HG03378 (cell line): Measurements from ENCODE around the gene PTPRN2.

Experiments used
- ATAC-seq: cut with Tn5 transposase; IDR thresholded peaks from one replicate; pipeline ENCODE4 v1.9.1; 2021; ENCODE audit warnings: mild to moderate bottlenecking, moderate library complexity; ENCODE audit not compliant: unreplicated experiment

The PTPRN2 gene

DNA sequence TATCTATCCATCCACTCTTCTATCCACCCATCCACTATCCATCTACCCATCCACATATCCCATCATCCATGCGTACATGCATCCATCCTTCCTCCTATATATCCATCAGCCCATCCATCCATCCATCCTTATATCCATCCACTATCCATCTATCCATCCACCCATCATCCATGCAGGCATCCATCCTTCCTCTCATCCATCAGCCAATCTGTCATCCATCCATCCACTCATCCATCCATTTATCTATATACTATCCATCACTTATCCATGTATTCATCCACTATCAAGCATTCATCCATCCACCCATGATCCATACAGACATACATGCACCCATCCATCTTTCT is 765.0 kb downstream of the PTPRN2 start:
- no peak for ATAC-seq

DNA sequence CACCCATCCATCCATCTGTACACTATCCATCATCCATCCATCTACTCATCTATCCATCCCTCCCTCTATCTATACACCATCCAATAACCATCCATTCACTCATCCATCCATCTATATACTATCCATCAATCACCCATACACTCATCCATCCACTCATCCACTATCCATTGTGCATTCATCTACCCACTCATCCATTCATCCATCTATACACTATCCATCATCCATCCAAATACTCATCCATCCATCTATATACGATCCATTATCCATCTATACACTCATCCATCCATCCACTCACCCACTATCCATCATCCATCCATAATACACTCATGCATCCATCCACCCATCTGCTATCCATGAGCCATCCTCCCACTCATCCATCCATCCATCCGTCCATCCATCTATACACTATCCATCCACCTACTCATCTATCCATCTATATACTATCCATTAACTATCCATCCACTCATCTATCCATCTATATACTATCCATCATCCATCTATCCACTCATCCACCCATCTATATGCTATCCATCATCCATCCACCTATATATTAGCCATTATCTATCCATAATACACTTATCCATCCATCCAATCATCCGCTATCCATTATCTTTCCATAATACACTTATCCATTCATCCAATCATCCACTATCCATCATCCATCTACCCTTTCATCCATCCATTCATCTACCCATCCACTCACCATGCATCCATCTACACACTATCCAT is 765.5 kb downstream of the PTPRN2 start:
- no peak for ATAC-seq

DNA sequence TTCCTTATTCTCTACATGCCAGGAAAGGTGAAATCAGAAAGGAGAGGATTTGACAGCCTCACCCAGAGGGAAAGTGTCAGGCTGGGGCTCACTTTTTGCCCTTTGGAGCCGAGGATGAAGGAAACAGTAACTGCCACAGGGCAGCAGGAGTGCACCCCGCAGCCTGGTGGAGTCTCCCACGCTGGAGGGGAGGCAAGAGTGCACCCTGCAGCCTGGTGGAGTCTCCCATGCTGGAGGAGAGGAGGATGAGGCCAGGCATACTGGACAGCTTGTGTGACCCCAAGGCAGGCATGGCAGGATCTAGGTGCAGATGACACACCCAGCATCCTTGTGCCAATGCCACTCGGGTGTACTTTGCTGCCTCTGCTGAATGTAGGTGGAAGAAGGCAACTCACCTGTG is 766.8 kb downstream of the PTPRN2 start:
- ATAC-seq = no peak

DNA sequence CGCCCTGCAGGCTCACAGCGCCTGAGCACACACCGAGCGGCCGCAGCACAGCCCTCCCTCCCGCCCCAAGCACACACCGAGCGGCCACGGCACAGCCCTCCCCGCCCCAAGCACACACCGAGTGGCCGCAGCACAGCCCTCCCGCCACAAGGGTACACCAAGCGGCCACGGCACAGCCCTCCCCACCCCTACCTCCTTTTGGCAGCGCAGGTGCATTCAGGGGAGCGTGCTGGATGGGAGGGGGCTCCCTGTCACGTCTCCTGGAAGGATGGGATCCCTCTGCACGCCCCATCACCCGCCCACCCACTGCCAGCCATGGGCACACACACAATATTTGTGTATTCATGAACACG is 768.2 kb downstream of the PTPRN2 start:
- ATAC-seq = no peak

DNA sequence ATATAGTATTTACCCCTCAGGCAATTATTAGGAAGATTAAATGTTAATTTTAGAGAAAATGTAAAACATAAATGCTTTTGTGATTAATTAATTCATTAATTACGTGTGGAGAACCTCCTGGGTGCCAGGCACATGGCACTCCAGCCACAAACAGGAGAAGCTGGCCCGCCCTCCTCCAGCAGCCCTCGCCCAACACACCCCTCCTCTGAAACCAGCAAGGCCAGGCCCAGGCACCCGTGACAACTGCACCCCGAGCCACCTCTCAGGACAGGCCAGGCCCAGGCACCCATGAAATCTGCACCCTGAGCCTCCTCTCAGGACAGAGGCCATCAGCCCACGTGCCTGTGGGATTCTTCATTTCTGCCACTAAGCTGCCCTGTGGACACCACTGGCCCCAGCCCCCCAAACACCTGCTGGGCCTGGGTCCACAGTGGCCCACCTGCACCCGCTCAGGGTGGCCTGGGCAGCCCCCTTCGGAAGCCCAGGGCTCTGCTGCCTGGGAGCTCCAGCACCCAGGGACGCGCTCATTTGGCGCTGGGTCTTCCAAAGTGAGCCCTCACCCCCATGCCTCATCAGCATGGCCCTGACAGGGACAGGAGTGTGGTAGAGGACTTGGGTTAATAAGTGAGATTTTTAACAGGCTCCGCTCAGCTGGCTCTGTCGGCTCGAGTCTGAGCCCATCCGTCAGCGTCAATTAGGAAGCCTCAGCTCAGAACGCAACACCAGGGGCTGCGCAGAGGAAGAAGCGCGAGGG is 768.7 kb downstream of the PTPRN2 start:
- ATAC-seq = no peak

DNA sequence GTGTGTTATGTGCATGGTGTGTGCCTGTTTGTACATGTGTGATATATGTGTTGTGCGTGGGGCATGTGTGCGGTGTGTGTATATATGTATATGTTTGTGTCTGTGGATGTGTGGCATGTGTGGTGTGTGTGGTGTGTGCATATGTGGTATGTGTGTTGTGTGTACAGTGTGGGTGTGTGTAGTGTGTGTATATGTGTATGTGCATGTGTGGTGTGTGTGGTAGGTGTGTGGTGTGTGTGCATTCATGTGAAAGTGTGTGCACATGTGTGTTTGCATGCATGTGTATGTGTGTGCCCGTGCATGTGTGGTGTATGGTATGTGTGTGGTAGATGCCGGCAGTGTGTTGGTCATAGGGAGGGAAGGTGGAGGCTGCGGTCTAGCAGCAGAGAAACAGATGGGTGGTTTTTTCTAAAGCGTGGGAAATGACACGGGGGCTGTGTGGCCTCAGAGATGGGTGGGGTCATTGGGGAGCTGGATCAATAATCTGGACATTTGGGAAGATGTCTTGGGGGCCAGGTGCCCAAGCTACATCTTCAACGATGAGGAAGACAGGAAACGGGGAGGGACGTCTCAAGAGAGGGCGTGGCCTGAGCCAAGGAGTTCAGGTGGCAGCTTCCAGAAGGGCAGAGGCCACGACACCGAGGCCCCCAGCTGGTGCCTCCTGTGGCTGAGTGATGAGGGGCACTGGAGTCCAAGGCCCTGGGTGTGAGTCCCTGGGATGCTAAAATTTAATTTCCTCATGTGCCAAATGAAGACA is 769.5 kb downstream of the PTPRN2 start:
- ATAC-seq = no peak

DNA sequence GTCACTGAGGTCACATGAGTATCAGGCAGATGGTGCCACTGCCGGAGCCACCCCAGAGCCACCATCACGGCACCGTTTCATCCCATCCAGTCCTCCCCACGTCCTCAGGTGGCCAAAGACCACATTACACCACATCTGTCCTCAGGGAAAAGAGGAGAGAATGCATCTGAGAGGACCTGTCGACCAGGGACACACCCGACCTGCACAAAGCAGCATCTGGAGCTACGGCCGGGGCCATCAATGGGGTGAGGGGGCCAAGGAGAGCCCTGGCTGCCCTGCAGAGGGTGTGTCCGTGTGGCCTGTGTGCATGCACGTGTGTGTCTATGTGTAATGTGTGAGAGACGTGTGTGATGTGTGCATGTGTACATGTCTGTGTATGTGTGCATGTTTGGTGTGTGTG is 770.2 kb downstream of the PTPRN2 start:
- ATAC-seq = no peak

DNA sequence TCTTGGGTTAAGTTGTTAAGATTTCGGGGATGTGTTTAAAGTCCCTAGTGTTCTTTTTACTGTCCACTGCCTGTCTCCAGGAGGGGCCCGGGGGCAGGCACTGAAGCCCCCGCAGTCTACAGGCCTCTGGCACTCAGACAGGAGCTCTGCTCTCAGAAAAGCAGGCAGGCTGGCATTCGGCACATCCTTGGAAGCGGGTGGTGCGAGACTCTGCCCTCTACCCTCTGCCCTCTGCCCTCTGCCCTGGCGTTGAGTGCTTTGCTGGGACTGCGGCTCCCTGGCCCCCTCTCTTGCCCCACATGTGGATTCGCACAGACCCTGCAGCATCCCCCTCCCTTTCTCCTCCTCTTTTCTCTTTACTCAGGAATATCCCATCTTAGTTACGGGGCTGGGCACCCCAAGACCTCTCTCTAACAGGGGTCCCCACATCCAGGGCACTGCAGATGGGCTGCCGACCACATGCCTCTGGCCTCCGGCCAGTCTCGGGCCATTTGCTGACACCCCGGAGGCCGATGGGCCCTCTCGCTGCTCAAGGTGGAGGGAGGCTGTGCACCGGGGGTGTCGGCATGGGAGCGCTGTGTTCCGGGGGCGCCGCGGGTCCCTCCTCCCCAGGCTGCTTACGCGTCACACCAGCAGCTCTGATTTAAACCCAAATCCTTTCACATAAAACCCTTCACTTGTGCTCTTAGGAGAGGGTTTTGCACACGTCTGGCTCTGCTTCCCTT is 770.9 kb downstream of the PTPRN2 start:
- no peak for ATAC-seq

DNA sequence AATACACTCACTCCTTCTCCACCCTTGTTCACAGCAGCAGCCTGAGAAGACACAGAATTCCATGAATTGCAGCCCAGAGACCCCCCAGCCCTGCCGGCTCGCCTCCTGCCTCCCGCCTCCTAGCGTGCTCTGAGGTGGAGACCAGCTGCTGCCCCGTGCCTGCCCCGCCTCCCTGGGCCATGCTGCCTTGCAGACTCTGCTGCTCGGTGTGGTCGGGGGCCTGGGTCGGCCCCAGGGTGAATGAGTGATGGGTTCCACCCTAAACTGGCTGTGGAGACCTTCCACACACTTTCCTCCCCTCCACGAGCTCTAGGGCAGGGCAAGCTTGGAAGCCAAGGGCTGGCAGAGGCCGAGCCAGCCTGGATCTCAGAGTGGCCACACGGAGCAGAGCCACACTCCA is 771.5 kb downstream of the PTPRN2 start:
- ATAC-seq = no peak

DNA sequence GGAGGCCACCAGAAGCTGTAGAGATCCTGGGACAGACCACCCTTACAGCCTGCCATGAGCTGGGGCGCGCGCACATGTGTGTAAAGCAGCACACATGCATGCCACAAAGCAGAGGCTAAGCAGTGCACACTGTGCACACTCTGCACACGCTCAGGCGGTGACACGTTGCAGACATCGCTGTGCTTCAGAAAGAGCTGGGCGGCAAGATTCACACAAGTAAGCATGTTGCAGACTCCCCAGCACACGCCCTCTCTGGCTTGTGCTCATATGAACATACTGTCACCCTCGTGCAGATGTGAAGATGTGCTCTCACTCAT is 772.0 kb downstream of the PTPRN2 start:
- no peak for ATAC-seq

DNA sequence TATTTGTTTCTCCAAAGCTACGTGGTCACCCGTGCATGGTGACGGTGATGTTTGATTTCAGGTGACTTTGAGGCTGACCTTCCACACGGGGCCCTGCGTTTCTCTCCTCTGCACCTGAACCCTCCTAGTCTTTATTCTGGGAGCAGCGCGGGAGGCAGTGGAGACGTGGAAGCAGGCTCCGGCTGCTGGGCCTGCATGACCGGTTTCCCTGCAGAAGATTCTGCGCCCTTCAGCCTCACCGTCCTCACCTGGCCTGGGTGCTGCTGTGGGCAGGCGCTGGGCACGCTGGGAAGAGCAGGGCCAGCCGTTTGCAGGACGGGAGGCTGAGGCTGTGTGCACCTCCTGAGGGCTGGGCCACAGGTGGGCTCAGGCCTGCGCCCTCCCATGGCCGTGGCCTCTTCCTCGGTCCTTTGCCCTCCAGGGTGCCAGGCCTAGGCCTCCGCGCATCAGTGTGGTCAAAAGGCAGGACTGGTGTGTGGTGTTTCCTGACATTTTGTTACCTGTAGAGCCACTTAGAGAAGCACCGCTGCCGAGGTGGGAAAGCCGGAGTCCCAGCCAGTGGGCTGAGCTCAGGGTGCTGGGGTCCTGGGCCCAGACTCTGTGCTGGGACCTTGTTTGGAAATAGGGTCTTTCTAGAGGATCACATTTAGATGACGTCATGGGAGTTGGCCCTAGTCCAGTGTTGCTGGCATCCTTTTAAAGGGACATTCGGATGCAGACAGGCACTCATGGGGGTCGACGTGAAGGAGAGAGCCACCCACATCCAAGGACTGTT is 772.5 kb downstream of the PTPRN2 start:
- ATAC-seq = no peak

DNA sequence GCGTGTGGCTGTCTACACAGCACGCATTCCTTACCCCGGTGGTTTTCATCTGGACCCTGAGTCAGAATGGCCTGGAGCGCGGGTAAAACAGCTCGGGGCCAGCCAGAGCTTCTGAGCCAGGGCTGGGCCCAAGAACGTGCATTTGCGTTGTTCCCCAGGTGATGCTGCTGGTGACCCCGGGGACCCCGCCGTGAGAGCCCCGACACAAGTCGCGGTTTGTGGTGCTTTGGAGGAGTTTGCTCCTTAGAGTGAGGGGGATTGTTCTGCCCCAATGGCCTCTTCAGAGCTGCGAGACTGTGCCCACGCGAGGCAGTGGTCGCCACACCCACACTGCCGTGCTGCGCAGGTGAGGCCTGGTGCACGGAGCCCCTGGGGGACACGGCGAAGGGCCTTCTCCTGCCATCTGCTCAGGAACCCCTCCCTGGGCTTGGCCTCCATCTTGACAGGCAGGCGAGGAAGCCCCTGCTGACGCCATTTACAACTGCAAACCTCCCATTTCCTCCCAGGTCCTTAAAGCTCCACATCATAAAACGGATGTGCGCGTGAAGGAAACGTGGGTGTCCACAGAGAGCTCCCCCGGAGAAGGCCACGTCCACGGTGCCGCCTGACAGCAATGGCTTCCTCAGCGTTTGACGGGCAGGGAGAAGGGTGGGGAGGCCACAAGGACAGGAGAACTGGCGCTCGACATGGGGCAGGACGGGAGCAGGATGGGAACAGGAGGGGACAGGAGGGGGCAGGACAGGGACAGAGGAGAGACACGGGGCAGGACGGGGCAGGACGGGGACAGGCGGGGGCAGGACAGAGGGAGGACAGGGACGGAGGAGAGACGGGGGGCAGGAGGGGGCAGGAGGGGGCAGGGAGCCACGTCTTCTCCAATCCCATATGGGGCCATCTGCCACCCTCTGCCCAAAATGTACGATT is 773.6 kb downstream of the PTPRN2 start:
- ATAC-seq = no peak

DNA sequence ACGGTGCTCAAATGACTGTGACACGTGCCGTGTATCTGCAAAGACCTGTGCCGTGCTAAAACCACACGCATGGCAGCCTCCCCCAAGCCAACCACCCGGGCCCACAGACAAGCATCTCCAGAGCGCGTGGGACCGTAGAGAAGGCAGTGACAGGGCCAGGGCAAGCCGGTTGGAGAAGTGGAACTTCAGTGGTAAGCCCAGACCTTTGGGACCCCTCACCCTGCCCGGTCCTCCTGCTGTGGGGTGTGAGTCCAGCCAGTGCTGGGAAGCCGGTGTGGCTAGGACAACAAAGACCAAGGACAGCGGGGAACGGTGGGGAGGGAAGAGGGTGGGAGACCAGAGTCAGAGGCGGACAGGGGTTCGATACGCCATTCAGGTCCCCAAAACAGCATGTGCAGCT is 774.6 kb downstream of the PTPRN2 start:
- ATAC-seq = no peak

DNA sequence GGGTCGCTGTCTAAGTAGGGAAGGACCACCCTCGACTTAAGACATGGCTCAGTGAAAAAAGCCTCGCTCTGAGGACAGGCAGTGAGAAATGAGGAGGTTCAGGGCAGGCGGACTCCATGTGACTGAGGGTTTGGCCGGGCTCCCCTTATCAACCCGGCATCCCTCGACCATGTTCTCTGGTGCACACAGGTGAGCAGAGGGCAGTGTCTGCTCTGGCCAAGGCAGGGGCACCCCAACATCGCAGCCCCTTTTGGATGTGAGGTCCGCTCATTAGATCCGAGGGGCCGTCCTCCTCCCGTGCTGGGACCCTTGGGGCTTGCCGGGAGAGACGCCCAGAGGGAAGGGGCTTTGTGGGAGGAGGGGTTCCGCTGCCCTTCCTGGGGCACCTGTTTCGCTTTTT is 775.7 kb downstream of the PTPRN2 start:
- ATAC-seq = no peak

DNA sequence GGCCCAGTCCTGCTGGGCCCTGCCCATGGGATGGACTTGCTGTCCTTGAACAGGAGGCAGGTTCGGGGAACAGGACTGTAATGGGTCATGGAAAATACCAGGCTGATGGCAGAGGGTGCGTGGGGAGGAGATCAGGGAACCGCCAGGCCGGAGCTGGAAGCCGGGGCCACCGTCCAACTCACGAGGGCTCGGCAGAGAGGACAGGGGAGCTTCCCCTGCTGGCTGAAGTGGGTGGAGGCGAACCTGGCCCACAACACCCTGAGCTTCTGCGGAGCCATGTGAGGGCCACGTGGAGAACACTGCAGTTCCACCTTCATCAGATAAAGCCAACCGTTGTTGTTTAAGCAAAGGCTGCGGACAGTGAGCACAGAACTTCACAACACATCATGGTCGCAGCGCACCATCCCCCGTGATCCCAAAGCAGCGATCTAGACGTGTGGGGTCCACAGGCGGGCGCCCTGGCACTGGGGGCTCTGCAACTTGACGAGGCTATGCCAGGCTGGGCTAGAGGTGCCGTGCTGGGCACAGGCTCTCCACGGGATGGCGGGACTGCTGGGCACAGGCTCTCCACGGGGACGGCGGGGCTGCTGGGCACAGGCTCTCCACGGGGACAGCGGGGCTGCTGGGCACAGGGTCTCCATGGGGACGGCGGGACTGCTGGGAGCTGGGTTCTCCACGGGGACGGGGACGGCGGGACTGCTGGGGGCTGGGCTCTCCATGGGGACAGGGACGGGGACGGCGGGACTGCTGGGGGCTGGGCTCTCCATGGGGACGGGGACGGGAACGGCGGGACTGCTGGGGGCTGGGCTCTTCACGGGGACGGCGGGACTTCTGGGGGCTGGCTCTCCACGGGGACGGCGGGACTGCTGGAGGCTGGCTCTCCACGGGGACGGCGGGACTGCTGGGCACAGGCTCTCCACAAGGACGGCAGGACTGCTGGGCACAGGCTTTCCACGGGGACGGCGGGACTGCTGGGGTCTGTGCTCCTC is 777.5 kb downstream of the PTPRN2 start:
- ATAC-seq = no peak

DNA sequence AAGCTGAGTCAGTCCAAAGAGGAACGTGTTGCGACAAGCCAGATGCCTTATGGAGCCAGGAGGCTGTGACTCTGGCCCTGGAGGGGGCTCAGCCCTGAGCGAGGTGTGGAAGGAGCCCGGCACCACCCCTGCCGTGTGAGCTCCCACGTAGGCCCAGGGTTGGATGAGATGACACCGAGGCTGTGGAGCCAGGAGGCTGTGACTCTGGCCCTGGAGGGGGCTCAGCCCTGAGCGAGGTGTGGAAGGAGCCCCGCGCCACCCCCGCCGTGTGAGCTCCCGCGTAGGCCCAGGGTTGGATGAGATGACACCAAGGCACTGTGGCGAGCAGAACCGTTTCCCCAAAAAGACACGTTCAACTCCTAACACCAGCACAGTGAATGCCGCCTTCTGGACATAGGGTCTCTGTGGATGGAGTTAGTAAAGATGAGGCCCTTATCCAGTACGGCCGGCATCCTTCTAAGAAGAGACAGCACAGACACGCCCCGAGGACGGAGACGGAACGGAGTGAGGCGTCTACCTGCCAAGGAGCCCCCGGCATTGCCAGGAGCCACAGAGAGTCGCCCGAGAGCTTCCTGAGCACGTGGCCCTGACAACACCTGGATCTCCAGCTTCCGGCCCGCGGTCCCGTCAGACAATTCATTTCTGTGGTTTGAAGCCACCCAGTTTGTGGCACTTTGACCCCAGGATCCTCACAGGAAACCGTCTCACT is 778.3 kb downstream of the PTPRN2 start:
- ATAC-seq = no peak

DNA sequence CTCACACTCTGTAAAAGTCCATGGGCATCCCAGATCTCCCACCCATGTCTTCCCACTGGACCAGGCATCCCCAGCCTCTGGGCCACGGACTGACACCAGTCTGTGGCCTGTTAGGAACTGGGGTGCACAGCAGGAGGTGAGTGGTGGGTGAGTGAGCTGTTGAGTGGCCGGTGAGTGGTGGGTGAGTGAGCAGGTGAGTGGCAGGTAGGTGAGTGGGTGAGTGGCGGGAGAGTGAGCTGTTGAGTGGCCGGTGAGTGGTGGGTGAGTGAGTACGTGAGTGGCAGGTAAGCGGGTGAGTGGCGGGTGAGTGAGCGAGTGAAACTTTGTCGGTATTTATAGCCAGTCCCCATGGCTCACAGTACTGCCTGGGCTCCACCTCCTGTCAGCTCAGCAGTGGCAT is 779.6 kb downstream of the PTPRN2 start:
- ATAC-seq = no peak

DNA sequence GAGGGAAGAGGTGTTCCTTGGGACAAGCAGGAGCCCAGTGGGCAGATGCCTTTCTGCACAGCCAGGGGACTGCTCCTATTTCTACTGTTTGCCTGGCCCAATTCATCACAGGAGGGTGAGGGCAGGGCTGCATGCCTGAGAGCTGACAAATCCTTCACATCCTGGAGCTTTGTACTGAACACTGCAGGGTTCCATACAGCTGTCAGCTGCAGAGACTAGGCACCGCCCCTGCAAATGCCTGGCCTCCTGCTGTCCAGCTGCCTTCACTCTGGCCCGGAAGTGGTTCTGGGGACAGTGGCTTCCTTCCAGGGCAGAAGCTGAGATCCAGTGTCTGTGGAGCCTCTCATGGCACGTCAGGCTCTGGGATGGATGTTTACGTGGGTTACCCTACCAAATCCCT is 780.1 kb downstream of the PTPRN2 start:
- ATAC-seq = no peak
